Suprapubic skin (tissue), 4 donors: ENCODE data around the gene RSRC1. TPM values are rescaled to one million over a fixed set of nuclear protein-coding genes. Genes with fewer than 3 reads are reported as not detected.

Experiments used
- DNase-seq, 2 donors: peaks; one replicate each; pipeline ENCODE4 v3.0.0-alpha.2; 2019; ENCODE audit warnings: low spot score in 2 of 2
- H3K27ac ChIP-seq: fragments of 200-600 bp; sonication (generic); one replicate; pipeline ENCODE4 v1.5.1; 2019
- H3K27me3 ChIP-seq: fragments of 200-600 bp; sonication (generic); one replicate; pipeline ENCODE4 v1.5.1; 2019
- H3K36me3 ChIP-seq: fragments of 200-600 bp; sonication (generic); one replicate; pipeline ENCODE4 v1.5.1; 2019
- H3K4me1 ChIP-seq: fragments of 200-600 bp; sonication (generic); one replicate; pipeline ENCODE4 v1.5.1; 2019
- H3K4me3 ChIP-seq: fragments of 200-600 bp; sonication (generic); one replicate; pipeline ENCODE4 v1.5.1; 2019; ENCODE audit warnings: mild to moderate bottlenecking
- H3K9me3 ChIP-seq: fragments of 200-600 bp; sonication (generic); one replicate; pipeline ENCODE4 v1.5.1; 2019
- EP300 ChIP-seq: sonication (generic); formaldehyde crosslinking; IDR thresholded peaks from one replicate; pipeline ENCODE4 v1.6.1; 2017; ENCODE audit warnings: antibody characterized with exemption
- POLR2A ChIP-seq, 2 donors: fragments of 450-650 bp; IDR thresholded peaks; one replicate each; pipeline ENCODE4 v1.6.1; 2017; ENCODE audit warnings: antibody characterized with exemption in 2 of 2, mild to moderate bottlenecking in 2 of 2, moderate library complexity in 2 of 2
- POLR2AphosphoS5 ChIP-seq, 3 donors: sonication (generic); formaldehyde crosslinking; IDR thresholded peaks; one replicate each; pipeline ENCODE4 v1.6.1; 2017; ENCODE audit warnings: antibody characterized with exemption in 3 of 3
- WGBS: methylation state at CpG from one replicate; pipeline ENCODE4 v1.1.5; 2018; 5-methylcytosine and 5-hydroxymethylcytosine counted together
- total RNA-seq, 4 donors: library from RNA; depleted of rRNA; stranded (reverse); fragments of >200 nt; gene quantifications; one replicate each; pipeline ENCODE4 v1.1.0, GENCODE V29; 2016
- TF ChIP-seq, protein P1 (sequence below), 2 donors: fragments of 200-600 bp in 1 of 2; fragments of 450-650 bp in 1 of 2; sonication (generic) in 1 of 2; IDR thresholded peaks; one replicate each; pipeline ENCODE4 v1.5.1; 2016 to 2019; ENCODE audit warnings: antibody characterized with exemption in 2 of 2, mild to moderate bottlenecking in 1 of 2, moderate library complexity in 1 of 2

RSRC1 gene
- total RNA-seq, 4 donors from 2014 or later, result 20.4 to 33.2 (median 30.4) TPM

DNA sequence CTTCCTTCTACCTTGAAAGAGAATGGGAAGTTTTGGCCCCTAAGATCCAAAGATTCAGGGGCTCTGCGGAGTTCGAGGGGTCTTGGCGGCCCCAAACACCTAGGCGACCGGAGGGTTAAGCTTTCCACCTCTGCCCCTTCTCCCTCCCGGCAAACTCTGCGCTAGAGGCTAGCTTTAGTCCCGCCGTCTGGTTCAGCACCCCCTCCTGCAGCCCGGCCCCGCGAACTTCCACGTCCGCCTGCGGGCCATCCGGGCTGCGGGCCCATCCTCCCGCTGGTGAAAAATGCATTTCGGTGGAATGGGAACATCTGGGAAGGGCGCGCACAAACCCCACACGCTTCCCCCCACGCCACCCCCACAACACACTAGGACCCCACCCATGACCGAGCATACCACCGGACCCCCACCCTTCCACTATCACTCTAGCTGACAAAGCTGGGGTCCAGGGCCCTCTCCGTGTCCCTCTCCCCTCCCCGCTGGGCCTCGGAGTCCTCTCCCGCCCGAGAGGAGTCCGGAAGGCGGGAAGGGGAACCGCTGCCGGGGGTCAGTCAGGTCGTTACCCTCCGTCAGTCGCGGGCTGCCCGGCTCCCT is 4.7 kb upstream of the RSRC1 start:
- TF ChIP-seq EP300, result no peak
- no peak for TF ChIP-seq POLR2AphosphoS5 (IDR thresholded peaks at IDR 0.05)
- TF ChIP-seq POLR2A (IDR thresholded peaks at IDR 0.05), result no peak
- TF ChIP-seq, protein P1, sequence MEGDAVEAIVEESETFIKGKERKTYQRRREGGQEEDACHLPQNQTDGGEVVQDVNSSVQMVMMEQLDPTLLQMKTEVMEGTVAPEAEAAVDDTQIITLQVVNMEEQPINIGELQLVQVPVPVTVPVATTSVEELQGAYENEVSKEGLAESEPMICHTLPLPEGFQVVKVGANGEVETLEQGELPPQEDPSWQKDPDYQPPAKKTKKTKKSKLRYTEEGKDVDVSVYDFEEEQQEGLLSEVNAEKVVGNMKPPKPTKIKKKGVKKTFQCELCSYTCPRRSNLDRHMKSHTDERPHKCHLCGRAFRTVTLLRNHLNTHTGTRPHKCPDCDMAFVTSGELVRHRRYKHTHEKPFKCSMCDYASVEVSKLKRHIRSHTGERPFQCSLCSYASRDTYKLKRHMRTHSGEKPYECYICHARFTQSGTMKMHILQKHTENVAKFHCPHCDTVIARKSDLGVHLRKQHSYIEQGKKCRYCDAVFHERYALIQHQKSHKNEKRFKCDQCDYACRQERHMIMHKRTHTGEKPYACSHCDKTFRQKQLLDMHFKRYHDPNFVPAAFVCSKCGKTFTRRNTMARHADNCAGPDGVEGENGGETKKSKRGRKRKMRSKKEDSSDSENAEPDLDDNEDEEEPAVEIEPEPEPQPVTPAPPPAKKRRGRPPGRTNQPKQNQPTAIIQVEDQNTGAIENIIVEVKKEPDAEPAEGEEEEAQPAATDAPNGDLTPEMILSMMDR (IDR thresholded peaks at IDR 0.05), result no peak
- WGBS, result 3% methylated on average over 28 of the region's 39 CpGs
- Histone ChIP-seq H3K4me1 (peaks cover 53% of the 10 kb centered on the region), H3K9me3 (no peaks in the 10 kb centered on the region), H3K4me3 (peak overlapping the region; percentile 55), H3K27ac (peak overlapping the region; percentile 63), H3K36me3 (no peaks in the 10 kb centered on the region), H3K27me3 (peaks cover 92% of the 10 kb centered on the region)
- peak in 1 of 2 donors; percentile 64 for DNase-seq

DNA sequence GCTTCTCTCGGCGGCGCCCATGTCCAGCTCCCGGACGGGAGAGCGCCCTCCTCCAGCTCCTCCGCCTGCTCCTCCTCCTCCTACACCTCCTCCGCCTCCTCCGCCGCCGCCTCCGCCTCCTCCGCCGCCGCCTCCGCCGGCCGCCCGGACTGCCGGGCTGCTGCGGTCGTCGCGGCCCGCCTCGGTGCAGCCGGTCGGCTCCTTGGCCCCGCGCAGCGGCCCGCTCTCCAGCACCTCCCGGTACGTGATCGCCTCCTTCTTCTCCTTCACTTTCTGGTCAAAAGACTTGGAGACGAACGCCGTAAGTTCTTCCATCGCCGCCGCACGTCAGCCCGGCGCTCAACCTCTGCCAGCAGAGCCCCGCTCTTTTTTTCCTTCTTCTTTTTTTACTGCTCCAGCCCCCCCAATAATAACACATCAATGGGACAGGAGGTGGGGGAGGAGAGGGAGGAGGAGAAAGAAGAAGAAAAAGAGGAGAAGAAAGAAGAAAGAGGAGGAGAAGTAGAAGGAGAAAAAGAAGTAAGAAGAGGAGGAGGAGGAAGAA is 4.1 kb upstream of the RSRC1 start:
- peak in 1 of 2 donors; percentile 71 for DNase-seq
- Histone ChIP-seq H3K27me3 (peaks cover 86% of the 10 kb centered on the region), H3K9me3 (no peaks in the 10 kb centered on the region), H3K36me3 (no peaks in the 10 kb centered on the region), H3K27ac (peak overlapping the region; percentile 63), H3K4me1 (peaks cover 58% of the 10 kb centered on the region), H3K4me3 (peak overlapping the region; percentile 55)
- TF ChIP-seq POLR2A (IDR thresholded peaks at IDR 0.05) (no peak), POLR2AphosphoS5 (IDR thresholded peaks at IDR 0.05) (no peak), EP300 (no peak)
- TF ChIP-seq, protein P1 (IDR thresholded peaks at IDR 0.05), result no peak
- WGBS, result under 1% methylated on average over 45 of the region's 45 CpGs

DNA sequence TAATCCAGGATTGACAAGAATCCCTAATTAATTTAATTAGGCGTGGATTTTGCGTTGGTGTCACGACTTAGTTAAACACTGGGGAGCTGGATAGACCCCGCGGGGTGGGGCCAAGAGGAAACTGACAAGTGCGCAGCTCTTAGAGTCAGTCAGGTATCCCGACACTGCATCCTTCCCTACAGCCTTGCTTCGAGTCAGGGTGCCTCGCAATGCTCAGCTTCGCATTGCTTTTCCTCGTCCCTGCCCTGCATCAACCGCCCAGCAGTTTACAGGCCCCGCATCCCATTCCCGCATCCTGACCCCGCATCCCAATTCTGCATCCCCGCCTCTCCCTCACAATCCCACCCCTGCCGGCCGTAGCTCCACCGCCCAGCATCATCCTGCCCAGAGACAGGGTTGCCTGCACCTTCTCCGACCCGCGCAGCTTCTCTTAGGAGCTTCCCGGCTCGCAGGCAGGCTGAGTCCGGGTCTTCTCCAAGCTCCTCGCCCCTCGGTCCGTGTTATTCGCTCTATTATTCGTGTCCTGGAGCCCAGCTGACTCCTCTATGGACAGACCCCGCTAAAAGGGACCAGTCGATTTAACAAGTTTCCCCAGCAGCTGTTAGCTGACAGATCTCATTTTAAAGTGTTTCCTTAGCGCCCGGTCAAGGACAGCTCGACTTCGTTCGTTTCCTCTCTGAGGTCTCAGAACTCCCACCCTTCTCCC is 3.0 kb upstream of the RSRC1 start:
- no peaks in the 10 kb centered on the region for H3K9me3 ChIP-seq
- H3K27ac ChIP-seq, result no peak overlapping the region
- H3K4me1 ChIP-seq, result peaks cover 69% of the 10 kb centered on the region
- H3K36me3 ChIP-seq, result no peaks in the 10 kb centered on the region
- 10% methylated on average over 37 of the region's 37 CpGs for WGBS
- H3K4me3 ChIP-seq, result peak overlapping the region; percentile 55
- H3K27me3 ChIP-seq, result peaks cover 74% of the 10 kb centered on the region
- TF ChIP-seq EP300 (no peak), POLR2AphosphoS5 (IDR thresholded peaks at IDR 0.05) (no peak), POLR2A (IDR thresholded peaks at IDR 0.05) (no peak)
- TF ChIP-seq, protein P1 (IDR thresholded peaks at IDR 0.05), result no peak
- peak in 1 of 2 donors; percentile 61 for DNase-seq

DNA sequence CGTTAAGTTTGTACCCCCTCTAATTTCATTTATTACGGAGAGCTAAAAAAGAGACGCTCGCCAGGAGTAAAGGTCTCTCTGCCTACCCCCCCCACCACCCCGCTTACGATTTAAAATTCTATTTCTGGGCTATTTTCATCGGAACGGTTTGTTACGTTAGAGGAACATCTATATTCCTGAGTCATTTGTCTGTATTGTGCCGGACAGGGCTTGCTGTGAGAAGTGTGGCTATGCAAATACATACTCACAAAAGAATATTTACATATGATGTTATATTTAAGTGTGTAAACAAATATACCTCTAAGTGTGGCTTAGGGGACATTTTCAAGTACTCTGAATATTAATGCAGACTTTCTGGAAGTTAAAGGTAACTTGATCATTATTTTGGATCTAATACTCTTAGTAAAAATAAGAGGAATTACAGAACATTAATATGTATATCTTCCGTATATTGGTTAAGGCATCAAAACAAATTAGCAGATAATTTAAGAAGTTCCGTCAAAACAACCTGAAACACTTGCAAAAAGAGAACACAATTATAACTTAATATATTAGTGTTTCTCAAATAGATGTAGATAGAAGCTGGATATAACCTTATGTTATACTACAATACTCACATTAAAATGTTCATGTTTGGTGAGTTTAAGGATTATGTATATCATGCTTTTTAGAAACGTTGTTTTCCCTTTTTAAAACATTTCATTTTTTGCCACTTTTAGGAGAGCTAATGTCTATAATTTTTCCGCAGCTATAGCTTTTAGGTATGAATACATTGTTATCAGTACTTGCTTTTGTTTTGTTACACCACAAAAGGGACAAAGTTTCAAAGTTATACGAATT is 2.1 kb upstream of the RSRC1 start:
- H3K36me3 ChIP-seq, result no peaks in the 10 kb centered on the region
- DNase-seq, result no peak
- no peak for TF ChIP-seq EP300
- TF ChIP-seq POLR2AphosphoS5 (IDR thresholded peaks at IDR 0.05), result no peak
- TF ChIP-seq POLR2A (IDR thresholded peaks at IDR 0.05), result no peak
- TF ChIP-seq, protein P1 (IDR thresholded peaks at IDR 0.05), result no peak
- H3K9me3 ChIP-seq, result no peaks in the 10 kb centered on the region
- H3K27me3 ChIP-seq, result peaks cover 65% of the 10 kb centered on the region
- WGBS, result 32% methylated on average over 15 of the region's 15 CpGs
- H3K4me1 ChIP-seq, result peaks cover 71% of the 10 kb centered on the region
- H3K4me3 ChIP-seq, result no peak overlapping the region
- no peak overlapping the region for H3K27ac ChIP-seq
